Activated naive CD4-positive, alpha-beta T cell treated with Interleukin-2 at 50 U/mL for 16 hours (primary cell): ENCODE results near the gene SLC47A1.
"Not testable (repeated sequence)": the region's sequence is repeated elsewhere in the genome, so short reads cannot be mapped to it uniquely, and the experiment has no call there.

Experiments used
- DNase-seq: peaks from one replicate; pipeline ENCODE4 v3.0.0-alpha.2; 2020

The SLC47A1 gene

DNA sequence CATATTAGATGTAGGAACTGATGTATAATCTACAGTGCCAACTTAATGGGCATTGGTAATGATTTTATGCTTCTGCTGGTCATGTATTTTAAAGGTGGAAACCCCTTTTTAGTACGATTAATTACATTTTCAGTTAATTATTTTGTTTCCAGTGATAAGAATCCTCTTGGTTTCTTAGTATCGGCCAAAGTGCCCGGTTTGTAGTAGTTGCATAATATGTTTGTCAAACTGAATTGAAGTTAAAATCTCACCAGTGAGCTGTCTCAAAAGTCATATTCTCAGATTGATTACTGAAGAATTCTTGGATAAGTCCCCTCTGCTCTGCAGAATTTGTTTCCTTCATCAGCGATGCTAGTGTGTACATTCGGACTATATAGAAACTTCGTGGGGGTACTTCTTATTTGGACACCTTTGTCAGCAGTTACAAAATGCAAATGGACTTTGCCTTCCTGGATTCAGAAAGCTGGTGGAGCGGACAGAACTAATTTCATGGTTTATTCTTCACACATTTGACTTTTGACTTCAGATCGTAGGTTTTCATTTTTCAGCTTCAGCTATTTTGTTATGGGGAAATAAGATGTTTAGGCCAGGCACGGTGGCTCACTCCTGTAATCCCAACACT, 28.2 kb downstream of the SLC47A1 start:
- no peak for DNase-seq

DNA sequence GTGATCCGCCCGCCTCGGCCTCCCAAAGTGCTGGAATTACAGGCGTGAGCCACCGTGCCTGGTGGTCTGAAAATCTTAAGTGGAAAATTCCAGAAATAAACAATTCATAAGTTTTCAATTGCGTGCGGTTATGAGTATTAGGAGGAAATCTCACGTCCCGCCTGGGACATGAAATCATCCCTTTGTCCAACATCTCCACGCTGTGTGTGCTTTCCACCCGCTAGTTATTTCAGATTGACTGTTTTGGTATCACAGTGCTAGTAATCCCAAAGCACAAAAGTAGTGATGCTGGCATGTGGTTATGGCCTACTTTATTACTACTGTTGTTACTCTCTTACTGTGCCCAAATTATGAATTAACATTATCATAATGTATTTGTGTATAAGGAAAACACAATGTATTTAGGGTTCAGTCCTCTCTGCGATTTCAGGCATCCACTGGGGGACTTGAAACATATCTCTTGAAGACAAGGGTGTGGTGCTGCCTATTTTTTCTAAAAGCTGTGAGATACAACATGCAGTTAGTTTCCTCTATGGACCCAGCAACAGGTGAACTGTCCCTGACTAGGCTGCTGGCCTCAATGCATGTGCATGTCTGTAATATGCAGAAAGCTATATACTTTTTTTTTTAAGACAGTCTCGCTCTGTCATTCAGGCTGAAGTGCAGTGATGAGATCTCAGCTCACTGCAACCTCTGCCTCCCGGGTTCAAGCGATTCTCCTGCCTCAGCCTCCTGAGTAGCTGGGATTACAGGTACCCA, 32.3 kb downstream of the SLC47A1 start:
- DNase-seq = no peak

DNA sequence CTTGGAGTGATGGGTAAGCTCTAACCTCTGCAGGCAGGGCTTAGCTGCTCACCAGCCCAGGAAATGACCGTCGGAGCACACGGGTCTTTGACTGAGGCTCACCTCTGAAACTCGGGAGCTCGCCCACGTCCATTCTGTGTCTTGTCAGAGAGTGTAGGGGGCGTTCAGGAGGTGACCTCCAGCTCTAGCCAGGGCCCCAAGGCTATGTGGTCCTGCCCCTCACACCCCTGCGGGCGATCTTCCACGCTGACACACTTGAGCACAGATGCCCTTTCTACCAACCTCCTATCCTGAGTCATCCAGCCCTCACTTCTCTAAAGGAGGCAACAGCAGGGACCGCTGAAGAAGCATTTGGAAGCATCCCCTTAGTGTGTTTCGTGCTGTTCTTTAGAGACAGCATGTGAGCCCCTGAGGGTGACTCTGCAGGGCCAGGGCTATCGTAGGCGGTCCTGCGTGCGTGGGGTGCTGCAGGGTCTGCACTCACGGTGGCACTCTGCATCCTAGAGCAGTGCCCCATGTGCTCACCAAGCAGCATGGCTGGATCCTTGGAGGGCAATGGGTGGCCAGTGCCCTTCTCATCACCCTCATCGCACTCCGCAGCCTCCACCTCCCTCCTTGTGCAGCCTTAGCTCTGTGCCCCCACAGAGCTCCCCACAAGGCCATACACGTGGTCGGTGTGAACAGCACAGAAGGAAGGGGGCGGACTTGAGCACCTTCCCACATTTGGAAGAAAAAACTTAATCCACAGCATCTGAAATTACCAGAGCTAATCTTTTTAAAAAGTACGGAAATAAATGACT, 33.8 kb downstream of the SLC47A1 start:
- DNase-seq = no peak

DNA sequence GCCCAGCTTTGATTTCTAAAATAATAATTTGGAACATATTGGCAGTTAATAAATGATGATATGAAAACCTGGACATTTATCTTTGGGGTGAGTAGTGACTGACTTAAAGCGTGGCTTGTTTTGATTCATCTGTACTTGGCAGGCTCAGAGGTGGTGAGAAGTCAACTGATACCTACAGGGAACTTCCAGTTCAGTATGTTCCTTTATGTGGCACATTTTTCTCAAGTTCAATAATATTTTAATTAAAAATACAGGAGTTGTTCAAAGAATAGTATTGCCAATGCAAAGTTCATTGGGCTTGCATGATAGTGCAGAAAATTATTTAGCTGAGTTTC, 34.3 kb downstream of the SLC47A1 start:
- no peak for DNase-seq

DNA sequence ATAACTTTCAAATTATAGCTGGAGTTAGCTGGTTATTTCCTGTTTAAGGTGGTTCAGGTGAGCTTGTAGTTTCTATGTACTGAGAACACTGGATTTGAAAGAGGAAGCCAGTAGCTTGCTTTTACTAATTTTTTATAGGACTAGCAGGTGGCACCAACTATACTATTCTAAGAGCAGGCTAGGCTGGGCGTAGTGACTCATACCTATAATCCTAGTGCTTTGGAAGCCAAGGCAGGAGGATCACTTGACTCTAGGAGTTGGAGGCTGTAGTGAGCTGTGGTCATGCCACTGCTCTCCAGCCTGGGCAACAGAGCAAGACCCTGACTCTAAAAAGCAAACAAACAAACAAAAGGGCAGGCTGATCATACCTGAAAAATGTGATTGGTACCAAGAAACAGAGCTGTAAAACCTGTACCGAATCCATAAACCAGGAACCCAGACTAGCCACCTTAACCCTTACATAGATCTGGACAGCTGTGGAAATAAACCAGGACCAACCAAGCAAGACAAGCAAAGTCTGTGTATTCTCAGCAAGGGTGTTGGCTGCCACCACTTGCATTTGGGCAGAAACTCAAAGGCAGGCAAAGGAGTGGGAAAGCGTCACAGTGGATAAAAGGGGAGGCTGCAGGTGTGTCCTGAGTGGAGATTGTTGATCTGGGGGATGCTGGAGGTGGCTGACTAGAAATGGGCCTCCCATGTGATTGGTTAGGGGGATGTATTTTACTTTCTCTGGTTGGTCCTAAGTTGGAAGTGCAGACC, 36.3 kb downstream of the SLC47A1 start:
- no peak for DNase-seq

DNA sequence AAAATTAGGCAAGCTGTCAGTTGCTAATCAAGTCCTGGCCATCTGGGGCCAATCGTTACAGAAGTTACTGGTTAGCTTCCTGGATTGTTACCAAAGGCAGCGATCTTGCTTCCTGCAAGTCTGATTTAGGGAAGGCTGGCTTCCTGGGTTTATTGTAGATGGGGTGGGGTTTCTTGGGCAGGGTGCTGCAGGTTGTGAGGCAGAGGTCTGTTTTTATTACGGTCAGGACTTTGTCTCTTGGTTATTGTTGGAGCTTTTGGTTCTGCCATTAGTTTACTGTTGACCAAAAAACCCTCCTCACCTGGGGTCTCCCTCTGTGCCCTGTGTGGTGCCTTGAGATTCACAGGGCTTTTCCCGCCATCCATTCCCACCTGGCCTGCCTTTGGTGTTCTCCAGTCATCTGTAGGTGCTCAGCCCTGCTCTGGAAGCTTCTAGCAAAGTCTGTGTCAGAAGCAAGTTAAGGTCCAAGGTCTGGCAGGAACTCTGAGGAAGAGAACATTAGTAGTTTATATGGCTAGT, 36.9 kb downstream of the SLC47A1 start:
- DNase-seq = no peak

DNA sequence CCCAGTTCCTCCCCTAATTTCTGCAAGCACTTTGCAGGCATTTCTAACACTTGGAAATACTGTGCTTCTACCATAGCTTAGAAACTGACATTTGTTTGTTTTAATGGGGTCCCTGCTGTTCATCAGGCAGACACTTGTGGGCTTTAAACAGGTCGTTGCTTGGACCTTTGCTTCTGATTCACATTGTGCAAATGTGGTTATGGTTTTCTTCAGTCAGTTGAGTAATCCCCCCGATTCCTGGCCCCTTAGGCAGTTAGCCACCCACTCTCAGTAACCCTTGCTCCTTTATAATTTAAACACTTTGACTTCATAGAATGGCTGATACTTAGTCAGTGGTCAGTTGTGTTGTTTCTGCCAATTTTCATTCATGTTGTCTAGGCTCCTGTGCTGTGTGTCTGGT, 39.4 kb downstream of the SLC47A1 start:
- no peak for DNase-seq

DNA sequence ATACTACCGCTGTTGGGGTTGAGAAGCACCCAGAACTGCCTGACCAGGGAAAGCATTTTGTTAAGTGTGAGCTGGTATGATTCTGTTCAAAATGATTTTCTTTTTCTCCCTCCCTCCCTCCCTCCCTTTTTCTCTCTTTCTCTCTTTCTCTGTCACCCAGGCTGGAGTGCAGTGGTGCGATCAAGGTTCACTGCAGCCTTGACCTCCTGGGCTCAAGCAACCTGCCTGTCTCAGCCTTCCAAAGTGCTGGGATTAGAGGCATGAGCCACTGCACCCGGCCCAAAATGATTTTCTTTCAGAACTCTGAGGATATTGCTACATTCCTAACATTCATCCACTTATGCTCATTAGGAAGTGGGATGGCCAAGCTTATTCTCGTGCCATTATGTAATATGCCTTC, 41.3 kb downstream of the SLC47A1 start:
- DNase-seq = no peak

DNA sequence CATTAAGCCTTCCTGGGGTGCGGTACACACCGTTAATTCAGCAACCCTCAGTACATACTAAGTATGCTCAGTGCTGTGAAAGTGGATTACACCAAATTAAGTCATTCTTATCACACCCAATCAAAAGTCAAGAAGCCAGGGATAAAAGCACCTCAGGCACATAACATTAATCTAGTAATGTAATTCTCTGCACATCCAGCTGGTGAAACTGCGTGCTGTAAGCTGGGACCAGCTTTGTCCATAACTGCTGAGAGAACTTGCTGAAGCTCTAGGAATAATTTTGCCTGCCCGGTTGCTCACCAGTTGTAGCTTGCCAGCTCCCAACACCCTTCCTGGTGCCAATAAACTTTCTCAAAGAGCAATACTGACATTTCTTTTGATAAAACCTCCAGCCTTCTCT, 44.9 kb downstream of the SLC47A1 start:
- DNase-seq = no peak

DNA sequence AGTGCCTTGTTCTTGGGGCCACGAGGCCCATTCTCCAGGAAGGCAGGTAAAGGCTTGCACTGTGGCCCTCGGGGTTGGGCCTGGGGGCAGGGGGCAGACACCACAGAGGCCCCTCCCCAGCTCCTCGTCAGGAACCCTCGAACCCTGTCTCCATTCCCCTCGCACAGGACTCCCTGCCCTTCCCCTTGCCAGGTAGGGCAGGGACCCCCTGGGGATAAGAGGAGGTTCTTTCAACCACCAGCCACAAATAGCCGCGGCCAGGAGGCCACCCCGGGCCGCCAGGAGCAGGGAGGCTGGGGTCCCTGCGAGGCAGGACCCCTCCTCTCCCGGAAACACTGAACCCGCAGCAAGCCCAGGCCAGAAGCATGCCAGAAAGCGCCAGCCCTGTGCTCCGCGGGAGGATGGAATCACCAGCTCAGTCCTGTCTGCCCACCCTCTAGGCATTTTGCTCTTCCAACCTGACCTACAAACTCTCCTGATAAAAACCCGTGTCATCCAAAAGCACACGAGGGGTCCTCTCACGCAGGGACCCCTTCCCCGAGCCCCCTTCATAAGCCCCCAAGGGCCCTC, 45.6 kb downstream of the SLC47A1 start:
- DNase-seq = no peak

DNA sequence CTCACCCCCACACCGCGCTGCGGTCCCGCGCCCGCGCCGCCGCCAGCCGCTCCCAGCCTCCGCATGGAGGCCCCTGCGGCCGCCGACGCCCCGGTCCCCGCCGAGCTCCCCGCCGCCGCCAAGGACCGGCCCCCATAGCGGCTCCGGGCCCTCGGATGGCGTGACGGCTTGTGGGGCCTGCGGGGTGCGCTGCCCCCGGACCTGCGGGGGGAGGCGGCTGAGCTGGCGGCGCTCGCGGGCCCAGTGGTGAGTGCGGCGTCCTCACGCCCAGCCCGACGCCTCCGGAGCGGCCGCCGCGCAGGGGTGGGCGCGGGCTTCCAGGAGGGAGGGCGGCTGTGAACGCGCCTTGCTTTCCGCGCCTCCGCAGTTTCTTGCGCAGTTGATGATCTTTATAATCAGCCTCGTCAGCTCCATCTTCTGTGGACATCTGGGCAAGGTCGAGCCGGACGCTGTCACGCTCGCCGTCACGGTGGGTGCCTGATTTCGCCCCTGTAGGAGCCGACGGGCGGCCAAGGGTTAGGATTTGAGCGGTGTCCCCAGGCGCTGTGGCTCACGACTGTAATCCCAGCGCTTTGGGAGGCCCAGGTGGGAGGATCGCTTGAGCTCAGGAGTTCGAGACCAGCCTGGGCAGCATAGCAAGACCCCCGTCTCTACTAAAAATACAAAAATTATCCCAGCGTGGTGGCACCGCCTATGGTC, 46.4 kb downstream of the SLC47A1 start:
- no peak for DNase-seq

DNA sequence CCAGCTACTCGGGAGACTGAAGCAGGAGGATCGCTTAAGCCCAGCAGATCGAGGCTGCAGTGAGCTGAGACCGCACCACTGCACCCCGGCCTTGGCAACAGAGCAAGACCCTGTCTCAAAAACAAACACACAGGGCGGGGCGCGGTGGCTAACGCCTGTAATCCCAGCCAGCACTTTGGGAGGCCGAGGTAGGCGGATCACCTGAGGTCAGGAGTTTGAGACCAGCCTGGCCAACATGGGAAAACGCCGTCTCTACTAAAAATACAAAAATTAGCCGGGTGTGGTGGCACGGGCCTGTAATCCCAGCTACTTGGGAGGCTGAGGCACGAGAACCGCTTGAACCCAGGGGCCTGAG, 46.9 kb downstream of the SLC47A1 start:
- not testable (repeated sequence) for DNase-seq

DNA sequence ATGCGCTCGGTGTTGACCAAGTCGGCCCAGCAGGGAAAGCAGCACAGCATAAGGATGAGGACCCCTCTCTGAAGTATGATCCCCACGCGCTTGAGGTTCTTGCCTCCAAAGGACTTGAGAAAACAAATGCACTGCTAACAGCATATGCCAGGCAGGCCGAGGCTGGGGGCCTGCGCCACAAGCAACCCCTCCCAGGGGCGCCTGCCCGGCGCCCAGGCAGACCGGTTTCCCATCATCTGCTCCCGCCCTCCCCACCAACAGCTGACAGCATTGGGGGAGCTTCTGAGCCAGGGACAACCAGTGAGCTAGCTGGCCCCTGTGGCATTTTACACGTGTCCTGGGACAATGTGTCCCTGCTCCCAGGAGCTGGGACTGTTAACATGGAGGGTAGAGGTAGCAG, 48.5 kb downstream of the SLC47A1 start:
- DNase-seq = not testable (repeated sequence)

DNA sequence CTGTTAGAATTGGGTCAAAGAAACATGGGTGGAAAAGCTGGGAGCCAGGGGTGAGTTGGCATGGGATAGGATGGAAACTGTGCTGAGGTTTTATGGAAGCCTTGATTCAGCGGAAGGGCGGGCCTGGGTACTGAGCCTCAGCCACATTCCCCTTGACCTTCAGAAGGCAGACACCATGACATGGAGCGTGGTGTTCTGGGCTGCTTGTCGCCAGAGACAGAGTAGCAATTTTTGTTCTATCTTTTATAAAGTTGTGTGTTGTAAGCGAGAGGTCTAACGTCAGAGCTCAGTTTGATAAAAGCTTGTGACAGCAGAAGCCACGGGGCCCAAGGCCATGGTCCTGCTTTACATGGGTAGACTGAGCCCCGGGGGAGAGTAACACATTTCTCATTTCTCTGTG, 50.2 kb downstream of the SLC47A1 start:
- DNase-seq = no peak

DNA sequence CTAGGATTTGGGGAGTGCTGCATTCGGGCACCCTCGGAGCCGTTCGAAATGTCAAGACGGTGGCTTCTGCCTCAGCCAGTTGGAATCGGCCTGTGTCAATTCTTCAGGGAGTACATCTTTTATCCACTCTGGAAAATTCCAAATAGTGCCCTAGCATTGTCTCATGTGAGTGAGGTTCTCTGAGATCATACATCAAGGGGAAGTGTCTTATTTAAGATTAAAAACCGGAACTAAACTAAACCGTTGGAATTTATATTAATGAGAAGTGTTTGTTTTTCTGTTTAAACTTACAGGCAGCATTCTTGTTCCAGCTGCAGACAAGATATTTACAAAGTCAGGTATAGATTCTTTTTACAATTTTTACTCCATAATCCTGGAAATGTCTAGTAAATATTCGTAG, 56.8 kb downstream of the SLC47A1 start:
- DNase-seq = no peak

DNA sequence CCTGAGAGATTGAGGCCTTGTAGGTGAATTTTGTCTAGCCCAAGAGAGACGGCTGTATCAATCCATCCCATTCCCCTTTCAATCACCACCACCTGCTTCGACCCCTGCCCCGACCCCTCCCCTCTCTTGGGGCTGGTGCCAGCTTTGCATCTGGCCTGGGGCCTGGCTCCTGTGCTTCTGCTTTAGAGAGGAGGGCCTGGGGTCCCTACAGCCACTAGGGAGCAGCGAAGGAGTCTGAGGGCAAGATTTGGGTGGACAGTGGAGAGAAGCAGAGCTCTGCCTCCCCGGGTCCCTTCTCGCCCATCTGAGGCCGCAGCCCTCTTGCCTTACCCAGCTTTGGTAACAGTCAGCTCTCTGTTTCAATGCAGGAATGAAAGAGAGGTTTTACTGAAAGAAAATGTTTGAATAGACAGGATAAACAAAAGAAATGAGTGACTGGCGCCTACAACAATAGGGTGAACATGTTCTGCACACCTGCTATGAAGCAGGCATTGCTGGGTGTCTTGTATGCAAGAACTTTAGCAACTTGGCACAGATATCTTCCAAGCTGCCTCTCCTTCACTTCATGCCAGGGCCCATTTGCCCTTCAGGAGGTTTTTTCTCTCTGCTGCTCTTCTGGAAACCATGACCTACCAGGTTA, 57.4 kb downstream of the SLC47A1 start:
- no peak for DNase-seq

DNA sequence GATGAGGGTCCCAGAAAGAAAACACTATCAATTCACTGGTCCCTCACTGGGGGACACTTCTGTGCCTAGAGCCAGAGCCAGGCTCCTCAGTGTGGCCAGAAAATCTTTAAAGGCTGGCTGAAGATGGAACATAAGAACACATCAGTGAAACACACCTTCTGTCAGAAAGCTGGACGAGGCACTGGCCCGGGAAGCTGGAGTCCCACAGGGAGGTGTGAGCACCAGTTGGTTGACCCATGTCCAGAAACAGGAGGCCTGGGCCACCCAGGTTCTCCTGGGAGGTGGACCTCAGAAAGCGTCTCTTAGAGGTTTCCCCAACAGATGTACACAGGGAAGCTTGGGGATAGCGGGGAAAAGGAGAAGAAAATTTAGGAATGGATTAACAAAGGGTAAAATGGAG, 58.7 kb downstream of the SLC47A1 start:
- no peak for DNase-seq

DNA sequence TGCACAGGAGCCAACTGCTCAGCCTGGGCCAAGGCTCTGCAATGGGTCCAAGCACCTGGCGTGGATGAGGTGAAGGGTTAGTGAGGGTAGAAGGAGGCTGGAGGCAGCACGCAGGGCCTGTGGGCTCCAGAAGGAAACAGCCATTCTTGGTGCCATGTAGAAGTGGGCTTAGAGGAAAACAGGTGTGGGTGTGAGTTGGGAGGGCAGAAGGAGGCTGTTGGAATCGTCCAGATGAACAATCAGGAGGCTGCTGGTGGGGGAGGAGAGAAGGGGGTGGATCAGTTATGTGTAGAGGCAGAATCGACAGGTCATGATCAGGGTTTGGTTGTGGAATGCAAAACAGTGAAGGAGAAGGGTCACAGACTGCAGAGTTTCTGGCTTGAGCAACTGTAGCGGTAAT, 63.2 kb downstream of the SLC47A1 start:
- no peak for DNase-seq

DNA sequence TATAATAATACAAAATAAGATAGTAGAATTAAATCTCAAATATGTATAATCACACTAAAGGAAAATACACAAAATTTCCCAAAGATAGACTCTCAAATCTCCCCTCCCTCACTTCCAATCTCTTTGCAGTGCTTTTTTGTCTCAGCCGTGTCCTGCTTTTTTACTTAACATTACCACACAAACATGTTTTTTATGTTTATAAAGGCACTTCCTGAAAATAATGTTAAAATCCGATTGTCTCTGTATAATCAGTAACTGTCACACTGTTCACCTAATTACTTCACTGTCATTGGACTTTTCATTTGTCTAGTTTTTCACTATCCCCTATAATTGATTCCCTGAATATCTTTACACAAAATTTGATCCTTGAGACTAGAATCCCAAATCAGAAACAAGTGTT, 76.7 kb downstream of the SLC47A1 start:
- DNase-seq = no peak

DNA sequence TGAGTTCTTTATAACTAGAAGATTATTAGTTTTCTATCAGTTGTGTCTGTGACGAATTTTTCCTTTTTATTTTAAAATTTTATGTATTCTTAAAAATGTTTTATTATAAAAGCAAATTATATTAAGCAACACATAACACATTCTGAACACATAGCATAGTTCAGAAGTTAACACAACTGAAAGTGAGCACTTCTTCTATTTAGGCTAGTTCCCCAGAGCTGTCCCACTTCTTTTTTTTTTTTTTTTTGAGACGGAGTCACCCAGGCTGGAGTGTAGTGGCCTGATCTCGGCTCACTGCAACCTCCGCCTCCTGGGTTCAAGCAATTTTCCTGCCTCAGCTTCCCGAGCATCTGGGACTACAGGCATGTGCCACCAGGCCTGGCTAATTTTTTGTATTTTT, 77.2 kb downstream of the SLC47A1 start:
- DNase-seq = no peak

DNA sequence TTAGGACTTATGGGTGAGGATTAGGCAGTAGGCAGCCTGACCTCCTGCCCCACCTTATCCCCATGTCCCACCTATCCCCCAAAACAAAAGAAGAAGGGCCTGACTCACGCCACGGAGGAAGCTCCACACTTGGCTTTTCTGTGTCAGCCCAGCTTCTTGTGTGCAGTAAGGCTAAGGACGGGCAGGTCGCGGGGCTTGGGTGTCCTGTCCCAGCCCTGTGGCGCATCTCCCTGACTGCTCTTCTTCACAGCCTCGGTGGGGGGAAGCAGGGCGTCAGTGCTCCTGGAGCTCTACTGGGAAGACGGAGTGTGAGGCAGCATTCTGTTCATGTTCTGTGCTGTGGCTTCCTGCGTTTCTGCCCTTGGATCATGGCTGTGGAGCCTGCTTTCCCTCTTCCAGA, 80.3 kb downstream of the SLC47A1 start:
- DNase-seq = no peak

DNA sequence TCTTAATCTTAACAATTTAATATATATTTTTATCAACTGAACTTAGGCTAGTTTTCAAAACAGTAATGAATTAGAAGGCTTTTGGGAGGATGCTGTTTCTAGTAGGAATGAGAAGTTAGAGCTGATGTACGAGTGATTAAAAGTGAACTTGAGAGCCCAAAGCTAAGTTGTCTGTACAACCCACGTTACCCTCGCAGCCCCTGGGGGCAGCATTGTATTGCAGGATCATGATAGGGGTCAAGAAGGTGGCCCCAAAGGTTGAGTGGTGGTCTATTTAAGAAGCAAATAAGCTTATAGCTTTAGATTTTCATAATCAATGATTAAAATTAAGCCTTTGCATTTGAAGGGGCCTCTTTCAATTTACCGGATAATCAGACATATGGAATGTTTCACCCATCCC, 81.2 kb downstream of the SLC47A1 start:
- no peak for DNase-seq
